Measurements from ENCODE around the gene TRIM38.

DNA sequence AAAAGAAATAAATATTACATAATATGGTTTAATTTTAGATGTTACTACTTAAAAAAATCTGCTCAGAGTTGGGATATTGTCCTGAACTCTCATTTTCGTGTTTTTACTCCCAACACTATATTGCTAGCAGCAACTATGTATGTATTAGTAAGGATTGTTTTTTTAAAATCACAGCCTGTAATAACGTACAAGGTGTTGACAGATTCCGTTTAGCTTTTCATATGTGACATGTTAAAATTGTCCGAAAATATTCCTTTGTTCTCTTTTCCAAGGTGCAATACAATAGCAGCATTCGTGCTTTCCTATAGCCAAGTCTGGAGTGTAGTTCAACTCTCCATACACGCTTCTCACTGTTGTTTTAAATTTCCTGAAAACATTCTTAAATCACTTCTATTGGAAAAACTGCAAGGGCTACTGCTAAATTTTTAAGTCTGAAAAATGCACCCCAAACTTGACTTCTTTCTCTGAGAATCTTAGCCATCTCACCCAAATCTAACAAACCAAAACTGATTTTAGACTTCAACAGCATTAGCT is 65.7 kb downstream of the TRIM38 start:
- TF ChIP-seq POLR2AphosphoS5 (IDR thresholded peaks at IDR 0.05; ENCODE audit: insufficient read depth, low read depth, low read length) (no peak), POLR2A (IDR thresholded peaks at IDR 0.05; ENCODE audit: low read depth, low read length) (no peak)
- TF ChIP-seq, protein P1, sequence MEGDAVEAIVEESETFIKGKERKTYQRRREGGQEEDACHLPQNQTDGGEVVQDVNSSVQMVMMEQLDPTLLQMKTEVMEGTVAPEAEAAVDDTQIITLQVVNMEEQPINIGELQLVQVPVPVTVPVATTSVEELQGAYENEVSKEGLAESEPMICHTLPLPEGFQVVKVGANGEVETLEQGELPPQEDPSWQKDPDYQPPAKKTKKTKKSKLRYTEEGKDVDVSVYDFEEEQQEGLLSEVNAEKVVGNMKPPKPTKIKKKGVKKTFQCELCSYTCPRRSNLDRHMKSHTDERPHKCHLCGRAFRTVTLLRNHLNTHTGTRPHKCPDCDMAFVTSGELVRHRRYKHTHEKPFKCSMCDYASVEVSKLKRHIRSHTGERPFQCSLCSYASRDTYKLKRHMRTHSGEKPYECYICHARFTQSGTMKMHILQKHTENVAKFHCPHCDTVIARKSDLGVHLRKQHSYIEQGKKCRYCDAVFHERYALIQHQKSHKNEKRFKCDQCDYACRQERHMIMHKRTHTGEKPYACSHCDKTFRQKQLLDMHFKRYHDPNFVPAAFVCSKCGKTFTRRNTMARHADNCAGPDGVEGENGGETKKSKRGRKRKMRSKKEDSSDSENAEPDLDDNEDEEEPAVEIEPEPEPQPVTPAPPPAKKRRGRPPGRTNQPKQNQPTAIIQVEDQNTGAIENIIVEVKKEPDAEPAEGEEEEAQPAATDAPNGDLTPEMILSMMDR (IDR thresholded peaks at IDR 0.05; ENCODE audit: extremely low read depth in 1 of 2, insufficient read depth in 1 of 2, low read depth in 1 of 2, low read length in 2 of 2) = no peak

Data from endothelial cell of umbilical vein (primary cell).